Thyroid gland (tissue), 4 donors: ENCODE results near the gene PNMA6E. TPM values are rescaled to one million over a fixed set of nuclear protein-coding genes. Genes with fewer than 3 reads are reported as not detected.

ENCODE experiments used
- DNase-seq, 2 donors: peaks; one replicate each; pipeline ENCODE4 v3.0.0-alpha.2; 2019
- H3K27ac ChIP-seq, 3 donors: fragments of 200-600 bp; sonication (generic); 1 replicate in 2 of 3; 2 replicates in 1 of 3; pipeline ENCODE4 v1.5.1; 2016 to 2019; ENCODE audit warnings: mild to moderate bottlenecking in 1 of 3, moderate library complexity in 1 of 3
- H3K27me3 ChIP-seq: fragments of 200-600 bp; sonication (generic); one replicate; pipeline ENCODE4 v1.5.1; 2019
- H3K36me3 ChIP-seq, 2 donors: fragments of 200-600 bp; sonication (generic); one replicate each; pipeline ENCODE4 v1.5.1; 2016 to 2019
- H3K4me1 ChIP-seq, 2 donors: fragments of 200-600 bp; sonication (generic); one replicate each; pipeline ENCODE4 v1.5.1; 2017 to 2019
- H3K4me3 ChIP-seq, 3 donors: fragments of 200-600 bp; sonication (generic); replicated peaks in 1 of 3; 1 replicate in 2 of 3; 2 replicates in 1 of 3; pipeline ENCODE4 v1.5.1; 2016; ENCODE audit warnings: mild to moderate bottlenecking in 1 of 3
- H3K9me3 ChIP-seq: fragments of 200-600 bp; sonication (generic); one replicate; pipeline ENCODE4 v1.5.1; 2017
- CTCF ChIP-seq, 6 experiments: fragments of 200-600 bp in 3 of 6; fragments of 450-650 bp in 3 of 6; sonication (generic) in 3 of 6; IDR thresholded peaks; one replicate each; pipeline ENCODE4 v1.5.1; 2016 to 2019; ENCODE audit warnings: antibody characterized with exemption in 6 of 6, mild to moderate bottlenecking in 2 of 6, inconsistent platforms in 1 of 6, moderate library complexity in 1 of 6
- POLR2A ChIP-seq, 2 donors: fragments of 450-650 bp; IDR thresholded peaks; one replicate each; pipeline ENCODE4 v1.6.1; 2017; ENCODE audit warnings: antibody characterized with exemption in 2 of 2, mild to moderate bottlenecking in 2 of 2, moderate library complexity in 1 of 2
- WGBS, 2 donors: methylation state at CpG; one replicate each; pipeline ENCODE4 v1.1.5; 2017; 5-methylcytosine and 5-hydroxymethylcytosine counted together
- intact Hi-C: fragments of 100-400 bp; cut with DNase I; formaldehyde crosslinking; loops from one replicate; pipeline ENCODE4 v1.15.1; 2023
- total RNA-seq, 4 donors: library from RNA; depleted of rRNA; stranded (reverse); fragments of >200 nt; gene quantifications; one replicate each; pipeline ENCODE4 v1.2.3, GENCODE V29; 2016

The PNMA6E gene
- total RNA-seq, 4 donors from 2014 or later: not detected

- Histone ChIP-seq H3K27me3 (no peaks in the 10 kb centered on the region), H3K4me3 (no peak overlapping the region), H3K9me3 (no peaks in the 10 kb centered on the region), H3K27ac (no peak overlapping the region), H3K36me3 (no peaks in the 10 kb centered on the region), H3K4me1 (no peaks in the 10 kb centered on the region)
- TF ChIP-seq CTCF (IDR thresholded peaks at IDR 0.05): no peak
- TF ChIP-seq POLR2A (IDR thresholded peaks at IDR 0.05): no peak
- intact Hi-C loops: no loop called here
- WGBS, 2 donors: 95 to 100% methylated on average over 2 to 7 of the region's 35 CpGs
- no peak for DNase-seq
Observed at GRCh38 chrX:153445106-153445855, 44.1 kb upstream of the PNMA6E start.

- 92% methylated on average over 14 of the region's 37 CpGs; no CpG with 5 or more reads in 1 of the 2 donors for WGBS, 2 donors
- no peaks in the 10 kb centered on the region for H3K4me1 ChIP-seq
- TF ChIP-seq CTCF (IDR thresholded peaks at IDR 0.05) (no peak), POLR2A (IDR thresholded peaks at IDR 0.05) (no peak)
- no peak for DNase-seq
- intact Hi-C loops: no loop called here
- no peak overlapping the region for H3K4me3 ChIP-seq
- no peaks in the 10 kb centered on the region for H3K36me3 ChIP-seq
- H3K27me3 ChIP-seq: no peaks in the 10 kb centered on the region
- no peak overlapping the region for H3K27ac ChIP-seq
- no peaks in the 10 kb centered on the region for H3K9me3 ChIP-seq
Observed at GRCh38 chrX:153444333-153445011, 43.3 kb upstream of the PNMA6E start.

GRCh38 chrX:153443476-153444332 lies 42.6 kb upstream of the PNMA6E start:
- intact Hi-C loops: no loop called here
- Histone ChIP-seq H3K27ac (no peak overlapping the region), H3K4me3 (no peak overlapping the region), H3K36me3 (no peaks in the 10 kb centered on the region), H3K4me1 (no peaks in the 10 kb centered on the region), H3K27me3 (no peaks in the 10 kb centered on the region), H3K9me3 (no peaks in the 10 kb centered on the region)
- TF ChIP-seq POLR2A (IDR thresholded peaks at IDR 0.05): no peak
- TF ChIP-seq CTCF (IDR thresholded peaks at IDR 0.05): no peak
- no peak for DNase-seq
- WGBS, 2 donors: 91% methylated on average over 6 of the region's 25 CpGs; no CpG with 5 or more reads in 1 of the 2 donors

- WGBS, 2 donors: 81 to 100% methylated on average over 3 to 4 of the region's 5 CpGs
Observed at GRCh38 chrX:153442463-153442862, 41.3 kb upstream of the PNMA6E start.

More at GRCh38 chrX:153442463-153442862, 41.3 kb upstream of the PNMA6E start:
- Histone ChIP-seq H3K4me1 (no peaks in the 10 kb centered on the region), H3K36me3 (no peaks in the 10 kb centered on the region), H3K27me3 (no peaks in the 10 kb centered on the region), H3K9me3 (no peaks in the 10 kb centered on the region), H3K4me3 (no peak overlapping the region), H3K27ac (no peak overlapping the region)
- TF ChIP-seq POLR2A (IDR thresholded peaks at IDR 0.05) (no peak), CTCF (IDR thresholded peaks at IDR 0.05) (no peak)
- DNase-seq: no peak
- intact Hi-C loops: no loop called here
